GM12892 (cell line): ENCODE data around the gene OXCT1.

Experiments
- DNase-seq: peaks from one replicate; pipeline ENCODE4 v3.0.0; 2011; ENCODE audit not compliant: insufficient read length
- FAIRE-seq: peaks from 2 replicates; lab custom pipeline; 2011; peaks lifted over from hg19 to GRCh38; lab: Jason Lieb, UNC
- POLR2A ChIP-seq: IDR thresholded peaks from 2 replicates; pipeline ENCODE4 v1.6.1; 2011; ENCODE audit warnings: low read depth, low read length, control low read depth
- POLR2AphosphoS5 ChIP-seq: IDR thresholded peaks from 2 replicates; pipeline ENCODE4 v1.6.1; 2011; ENCODE audit warnings: low read depth, low read length, control low read depth
- TAF1 ChIP-seq: IDR thresholded peaks from 2 replicates; pipeline ENCODE4 v1.6.1; 2011; ENCODE audit warnings: low read depth, mild to moderate bottlenecking, control low read depth, low read length, borderline replicate concordance

The OXCT1 gene

GRCh38 chr5:41683181-41683580 is 187.0 kb downstream of the OXCT1 start:
- DNase-seq (no peak), FAIRE-seq (no peak)
- no peak for TF ChIP-seq POLR2AphosphoS5
- no peak for TF ChIP-seq TAF1
- no peak for TF ChIP-seq POLR2A

GRCh38 chr5:41682641-41683040 is 187.6 kb downstream of the OXCT1 start:
- TF ChIP-seq POLR2A (no peak), TAF1 (no peak), POLR2AphosphoS5 (no peak)
- FAIRE-seq, result no peak
- no peak for DNase-seq

GRCh38 chr5:41681840-41682239 is 188.4 kb downstream of the OXCT1 start:
- DNase-seq (no peak), FAIRE-seq (no peak)
- TF ChIP-seq POLR2AphosphoS5 (no peak), TAF1 (no peak), POLR2A (no peak)
